ENCODE measurements around the gene TMEM255B.

Gene TMEM255B

GRCh38 chr13:113736258-113736731 is 22.7 kb upstream of the TMEM255B start:
- no peak for TF ChIP-seq CTCF (IDR thresholded peaks at IDR 0.05; ENCODE audit: insufficient read depth, low read depth, low read length, missing control alignments)
- no peak overlapping the region for H3K4me3 ChIP-seq (ENCODE audit: low read length)
- DNase-seq (ENCODE audit: low read depth) = no peak

- H3K4me3 ChIP-seq (ENCODE audit: low read length) = no peak overlapping the region
- no peak for DNase-seq (ENCODE audit: low read depth)
- TF ChIP-seq CTCF (IDR thresholded peaks at IDR 0.05; ENCODE audit: insufficient read depth, low read depth, low read length, missing control alignments) = no peak
These were observed 21.2 kb upstream of the TMEM255B start for GRCh38 chr13:113737803-113738202.

- no peak overlapping the region for H3K4me3 ChIP-seq (ENCODE audit: low read length)
- DNase-seq (ENCODE audit: low read depth) = no peak
- no peak for TF ChIP-seq CTCF (IDR thresholded peaks at IDR 0.05; ENCODE audit: insufficient read depth, low read depth, low read length, missing control alignments)
These were observed 19.3 kb upstream of the TMEM255B start for GRCh38 chr13:113739527-113740285.

- no peak for TF ChIP-seq CTCF (IDR thresholded peaks at IDR 0.05; ENCODE audit: insufficient read depth, low read depth, low read length, missing control alignments)
- H3K4me3 ChIP-seq (ENCODE audit: low read length) = no peak overlapping the region
- DNase-seq (ENCODE audit: low read depth) = no peak
These were observed 18.8 kb upstream of the TMEM255B start for GRCh38 chr13:113740286-113740556.

GRCh38 chr13:113740661-113741060 is 18.4 kb upstream of the TMEM255B start:
- H3K4me3 ChIP-seq (ENCODE audit: low read length) = no peak overlapping the region
- DNase-seq (ENCODE audit: low read depth) = no peak
- TF ChIP-seq CTCF (IDR thresholded peaks at IDR 0.05; ENCODE audit: insufficient read depth, low read depth, low read length, missing control alignments) = no peak

GRCh38 chr13:113741191-113741668 is 17.8 kb upstream of the TMEM255B start:
- no peak for DNase-seq (ENCODE audit: low read depth)
- no peak for TF ChIP-seq CTCF (IDR thresholded peaks at IDR 0.05; ENCODE audit: insufficient read depth, low read depth, low read length, missing control alignments)
- no peak overlapping the region for H3K4me3 ChIP-seq (ENCODE audit: low read length)

GRCh38 chr13:113742000-113742441 is 17.0 kb upstream of the TMEM255B start:
- no peak for TF ChIP-seq CTCF (IDR thresholded peaks at IDR 0.05; ENCODE audit: insufficient read depth, low read depth, low read length, missing control alignments)
- no peak overlapping the region for H3K4me3 ChIP-seq (ENCODE audit: low read length)
- DNase-seq (ENCODE audit: low read depth) = peak; percentile 53

Data from epithelial cell of esophagus (primary cell).